PC-3 (cell line): ENCODE data around the gene PCDHGB3. TPM values are rescaled to one million over a fixed set of nuclear protein-coding genes. Genes with fewer than 3 reads are reported as not detected.
A peak's percentile ranks its signal among the peaks of the same experiment; 100 is the strongest.

Source experiments
- ATAC-seq: fragments of 200-7000 bp; cut with Tn5 transposase; 2 replicates; pipeline ENCODE4 v1.9.1; 2020; ENCODE audit warnings: mild to moderate bottlenecking, moderate library complexity
- BruUV-seq: library from RNA; stranded (reverse); fragments of 400-500 nt; replicated peaks from 2 replicates; lab custom pipeline; 2021; lab: Mats Ljungman, UMichigan
- CTCF ChIA-PET: fragments of 300-600 bp; sonication (Branson Sonifier 250); formaldehyde crosslinking; loops from one replicate; lab custom pipeline; 2022; ENCODE audit warnings: antibody characterized with exemption; lab: Charles Lee
- POLR2A ChIA-PET: fragments of 300-600 bp; sonication (Branson Sonifier 250); formaldehyde crosslinking; loops from one replicate; lab custom pipeline; 2022; ENCODE audit warnings: antibody characterized with exemption; ENCODE audit not compliant: unreplicated experiment; lab: Charles Lee
- DNase-seq: peaks from one replicate; pipeline ENCODE4 v3.0.0-alpha.2; 2015
- H2AFZ ChIP-seq: fragments of 300-600 bp; sonication (generic); 2 replicates; pipeline ENCODE4 v1.6.0; 2016; ENCODE audit warnings: antibody characterized with exemption, low read length
- H3F3A ChIP-seq: fragments of 300-600 bp; sonication (generic); one replicate; pipeline ENCODE4 v1.6.0; 2017; ENCODE audit warnings: antibody characterized with exemption, low read length, control low read depth, mild to moderate bottlenecking; ENCODE audit not compliant: unreplicated experiment
- H3K27ac ChIP-seq: fragments of 300-600 bp; sonication (generic); 2 replicates; pipeline ENCODE4 v1.5.1; 2016; ENCODE audit warnings: mild to moderate bottlenecking, low read length
- H3K27me3 ChIP-seq: fragments of 300-600 bp; sonication (generic); 2 replicates; pipeline ENCODE4 v1.6.1; 2016; ENCODE audit warnings: low read length, mixed read lengths
- H3K36me3 ChIP-seq: fragments of 300-600 bp; sonication (generic); 2 replicates; pipeline ENCODE4 v1.6.1; 2016; ENCODE audit warnings: low read depth, mixed run types, low read length, mixed read lengths
- H3K4me1 ChIP-seq: fragments of 300-600 bp; sonication (generic); 2 replicates; pipeline ENCODE4 v1.5.1; 2016; ENCODE audit warnings: low read length; ENCODE audit not compliant: insufficient read depth
- H3K4me2 ChIP-seq: fragments of 300-600 bp; sonication (generic); 2 replicates; pipeline ENCODE4 v1.6.0; 2016; ENCODE audit warnings: low read length
- H3K4me3 ChIP-seq: fragments of 300-600 bp; sonication (generic); 2 replicates; pipeline ENCODE4 v1.5.1; 2016; ENCODE audit warnings: mild to moderate bottlenecking, low read length, mixed read lengths
- H3K79me2 ChIP-seq: fragments of 300-600 bp; sonication (generic); 2 replicates; pipeline ENCODE4 v1.6.1; 2017; ENCODE audit warnings: low read length, mixed read lengths
- H3K9ac ChIP-seq: fragments of 300-600 bp; sonication (generic); 2 replicates; pipeline ENCODE4 v1.6.0; 2016; ENCODE audit warnings: mild to moderate bottlenecking, low read length
- H3K9me2 ChIP-seq: fragments of 300-600 bp; sonication (generic); replicated peaks from 2 replicates; pipeline ENCODE4 v1.6.1; 2016; ENCODE audit warnings: mixed run types, low read length, mixed read lengths
- H3K9me3 ChIP-seq: fragments of 300-600 bp; sonication (generic); 2 replicates; pipeline ENCODE4 v1.6.1; 2016; ENCODE audit warnings: low read length, mixed read lengths
- H4K20me1 ChIP-seq: fragments of 300-600 bp; sonication (generic); 2 replicates; pipeline ENCODE4 v1.6.1; 2016; ENCODE audit warnings: low read length, mixed read lengths
- CTCF ChIP-seq: fragments of 300-600 bp; sonication (generic); conservative IDR thresholded peaks from 2 replicates; pipeline ENCODE4 v1.5.1; 2017; ENCODE audit warnings: antibody characterized with exemption, low read depth, mild to moderate bottlenecking, low read length
- EZH2 ChIP-seq: fragments of 300-600 bp; sonication (generic); IDR thresholded peaks from one replicate; pipeline ENCODE4 v1.6.1; 2017; ENCODE audit warnings: antibody characterized with exemption, mild to moderate bottlenecking, low read length; ENCODE audit not compliant: unreplicated experiment
- EZH2phosphoT487 ChIP-seq: fragments of 300-600 bp; sonication (generic); IDR thresholded peaks from 2 replicates; pipeline ENCODE4 v1.6.1; 2018; ENCODE audit warnings: mild to moderate bottlenecking, antibody characterized with exemption, low read length, borderline replicate concordance
- intact Hi-C: fragments of 100-400 bp; cut with micrococcal nuclease; formaldehyde crosslinking; loops from 2 replicates; pipeline ENCODE4 v1.9.0; 2023
- total RNA-seq: library from RNA; depleted of rRNA; stranded (reverse); fragments of >200 nt; gene quantifications from 2 replicates; pipeline ENCODE4 v1.2.3, GENCODE V29; 2014

The PCDHGB3 gene
- total RNA-seq, 1 experiment from 2014 or later: 1.3 TPM

DNA sequence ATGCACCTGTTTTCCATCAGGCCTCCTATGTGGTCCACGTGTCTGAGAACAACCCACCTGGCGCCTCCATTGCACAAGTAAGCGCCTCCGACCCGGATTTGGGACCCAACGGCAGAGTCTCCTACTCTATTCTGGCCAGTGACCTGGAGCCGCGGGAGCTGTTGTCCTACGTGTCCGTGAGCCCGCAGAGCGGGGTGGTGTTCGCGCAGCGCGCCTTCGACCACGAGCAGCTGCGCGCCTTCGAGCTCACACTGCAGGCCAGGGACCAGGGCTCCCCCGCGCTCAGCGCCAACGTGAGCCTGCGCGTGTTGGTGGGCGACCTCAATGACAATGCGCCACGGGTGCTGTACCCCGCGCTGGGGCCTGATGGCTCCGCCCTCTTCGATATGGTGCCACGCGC lies 18.5 kb upstream of the PCDHGB3 start:
- no peaks in the 10 kb centered on the region for H3K9me3 ChIP-seq
- BruUV-seq: no TSS peak
- no peaks in the 10 kb centered on the region for H3K36me3 ChIP-seq
- no peaks in the 10 kb centered on the region for H3K27me3 ChIP-seq
- DNase-seq (no peak), ATAC-seq (no peak)
- no peak for TF ChIP-seq EZH2phosphoT487
- TF ChIP-seq EZH2: no peak
- TF ChIP-seq CTCF: no peak
- H3K9me2 ChIP-seq: no peaks in the 10 kb centered on the region
- no peak overlapping the region for H3K4me2 ChIP-seq
- no peak overlapping the region for H2AFZ ChIP-seq
- no peak overlapping the region for H3K9ac ChIP-seq
- no peaks in the 10 kb centered on the region for H3K4me1 ChIP-seq
- H4K20me1 ChIP-seq: no peaks in the 10 kb centered on the region
- ChIA-PET POLR2A (no interaction called here), CTCF (no interaction called here)
- no peak overlapping the region for H3K27ac ChIP-seq
- no peaks in the 10 kb centered on the region for H3K79me2 ChIP-seq
- H3F3A ChIP-seq: no peaks in the 10 kb centered on the region
- no peak overlapping the region for H3K4me3 ChIP-seq
- intact Hi-C loops: no loop called here

- H3K9ac ChIP-seq: no peak within 1 kb of the TSS
- BruUV-seq: no TSS peak
- H3K9me3 ChIP-seq: no peaks in the 10 kb centered on the region
- no peak within 1 kb of the TSS for H3K4me2 ChIP-seq
- no peak for TF ChIP-seq EZH2
- TF ChIP-seq CTCF: peak; percentile 41
- TF ChIP-seq EZH2phosphoT487: no peak
- no peak within 1 kb of the TSS for H2AFZ ChIP-seq
- no peak within 1 kb of the TSS for H3K4me3 ChIP-seq
- no peaks in the 10 kb centered on the region for H3K9me2 ChIP-seq
- no peaks in the 10 kb centered on the region for H3K27me3 ChIP-seq
- ChIA-PET POLR2A (no interaction called here), CTCF (no interaction called here)
- no peak within 1 kb of the TSS for H3K27ac ChIP-seq
- H3K4me1 ChIP-seq: no peaks in the 10 kb centered on the region
- H4K20me1 ChIP-seq: no peaks in the 10 kb centered on the region
- no peaks in the 10 kb centered on the region for H3K79me2 ChIP-seq
- DNase-seq (no peak), ATAC-seq (no peak)
- H3F3A ChIP-seq: no peaks in the 10 kb centered on the region
- no peaks in the 10 kb centered on the region for H3K36me3 ChIP-seq
- intact Hi-C loops: no loop called here
Measured at GRCh38 chr5:141354900-141355469, 15.1 kb upstream of the PCDHGB3 start, which contains the start of gene PCDHGA4. TSS of gene PCDHGA4 (plus strand) at chr5:141355021. CDS start at chr5:141355108, 87 bp downstream.

- Histone ChIP-seq H3K9ac (no peak overlapping the region), H3K79me2 (no peaks in the 10 kb centered on the region), H2AFZ (no peak overlapping the region), H3K4me2 (no peak overlapping the region), H4K20me1 (no peaks in the 10 kb centered on the region), H3K27me3 (no peaks in the 10 kb centered on the region), H3K9me3 (no peaks in the 10 kb centered on the region), H3K36me3 (no peaks in the 10 kb centered on the region), H3K4me1 (no peaks in the 10 kb centered on the region), H3K4me3 (no peak overlapping the region), H3K27ac (no peak overlapping the region), H3K9me2 (no peaks in the 10 kb centered on the region), H3F3A (no peaks in the 10 kb centered on the region)
- TF ChIP-seq EZH2phosphoT487: no peak
- TF ChIP-seq CTCF: no peak
- TF ChIP-seq EZH2: no peak
- no TSS peak for BruUV-seq
- ChIA-PET POLR2A (no interaction called here), CTCF (no interaction called here)
- DNase-seq (no peak), ATAC-seq (no peak)
- intact Hi-C loops: no loop called here
Measured at GRCh38 chr5:141355641-141356040, 14.4 kb upstream of the PCDHGB3 start.
